ENCODE data around the gene ERBIN.

DNA sequence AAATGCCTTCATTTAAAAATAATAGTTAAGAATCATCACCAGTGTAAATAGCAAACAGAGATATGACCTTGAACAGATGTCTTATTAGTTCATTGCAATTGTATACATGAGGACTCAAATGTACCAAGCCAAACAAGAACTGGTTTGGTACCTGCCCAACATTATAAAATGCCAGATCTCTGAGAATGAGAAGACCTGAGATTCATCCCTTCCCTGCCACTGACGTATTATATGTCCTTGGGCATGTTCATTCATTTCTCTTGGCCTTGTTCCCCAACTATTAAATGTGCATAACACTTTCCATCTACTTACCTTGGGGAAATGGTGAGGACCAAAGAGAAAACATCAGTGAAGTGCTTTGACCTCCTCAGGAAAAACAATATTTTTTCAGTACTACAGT, 33.6 kb upstream of the ERBIN start:
- TF ChIP-seq, protein P1, sequence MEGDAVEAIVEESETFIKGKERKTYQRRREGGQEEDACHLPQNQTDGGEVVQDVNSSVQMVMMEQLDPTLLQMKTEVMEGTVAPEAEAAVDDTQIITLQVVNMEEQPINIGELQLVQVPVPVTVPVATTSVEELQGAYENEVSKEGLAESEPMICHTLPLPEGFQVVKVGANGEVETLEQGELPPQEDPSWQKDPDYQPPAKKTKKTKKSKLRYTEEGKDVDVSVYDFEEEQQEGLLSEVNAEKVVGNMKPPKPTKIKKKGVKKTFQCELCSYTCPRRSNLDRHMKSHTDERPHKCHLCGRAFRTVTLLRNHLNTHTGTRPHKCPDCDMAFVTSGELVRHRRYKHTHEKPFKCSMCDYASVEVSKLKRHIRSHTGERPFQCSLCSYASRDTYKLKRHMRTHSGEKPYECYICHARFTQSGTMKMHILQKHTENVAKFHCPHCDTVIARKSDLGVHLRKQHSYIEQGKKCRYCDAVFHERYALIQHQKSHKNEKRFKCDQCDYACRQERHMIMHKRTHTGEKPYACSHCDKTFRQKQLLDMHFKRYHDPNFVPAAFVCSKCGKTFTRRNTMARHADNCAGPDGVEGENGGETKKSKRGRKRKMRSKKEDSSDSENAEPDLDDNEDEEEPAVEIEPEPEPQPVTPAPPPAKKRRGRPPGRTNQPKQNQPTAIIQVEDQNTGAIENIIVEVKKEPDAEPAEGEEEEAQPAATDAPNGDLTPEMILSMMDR (IDR thresholded peaks at IDR 0.05): no peak
- TF ChIP-seq EP300 (IDR thresholded peaks at IDR 0.05; ENCODE audit: borderline replicate concordance in 1 of 2, low read depth in 1 of 2, low read length in 1 of 2) (no peak), GABPA (IDR thresholded peaks at IDR 0.05; ENCODE audit: low read depth) (no peak), NRF1 (IDR thresholded peaks at IDR 0.05; ENCODE audit: low read depth, low read length) (no peak), FOXM1 (IDR thresholded peaks at IDR 0.05; ENCODE audit: low read depth) (no peak), RCOR1 (IDR thresholded peaks at IDR 0.05; ENCODE audit: low read length) (no peak), ELF1 (IDR thresholded peaks at IDR 0.05) (no peak), JUND (IDR thresholded peaks at IDR 0.05) (no peak), TCF12 (IDR thresholded peaks at IDR 0.05) (no peak), CHD2 (IDR thresholded peaks at IDR 0.05; ENCODE audit: low read length, partially characterized antibody) (no peak), POLR2AphosphoS5 (IDR thresholded peaks at IDR 0.05; ENCODE audit: low read depth, low read length) (no peak), FOSL2 (IDR thresholded peaks at IDR 0.05; ENCODE audit: borderline replicate concordance, low read depth) (no peak)
- TF ChIP-seq, protein P2, sequence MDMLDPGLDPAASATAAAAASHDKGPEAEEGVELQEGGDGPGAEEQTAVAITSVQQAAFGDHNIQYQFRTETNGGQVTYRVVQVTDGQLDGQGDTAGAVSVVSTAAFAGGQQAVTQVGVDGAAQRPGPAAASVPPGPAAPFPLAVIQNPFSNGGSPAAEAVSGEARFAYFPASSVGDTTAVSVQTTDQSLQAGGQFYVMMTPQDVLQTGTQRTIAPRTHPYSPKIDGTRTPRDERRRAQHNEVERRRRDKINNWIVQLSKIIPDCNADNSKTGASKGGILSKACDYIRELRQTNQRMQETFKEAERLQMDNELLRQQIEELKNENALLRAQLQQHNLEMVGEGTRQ (IDR thresholded peaks at IDR 0.05; ENCODE audit: borderline replicate concordance, low read depth, low read length): no peak

Data from SK-N-SH (cell line).